HG02943 (cell line): ENCODE data around the gene BPTF.
"Not testable (repeated sequence)": the region's sequence is repeated elsewhere in the genome, so short reads cannot be mapped to it uniquely, and the experiment has no call there.

ENCODE experiments used
- ATAC-seq: cut with Tn5 transposase; IDR thresholded peaks from one replicate; pipeline ENCODE4 v1.9.1; 2021; ENCODE audit warnings: mild to moderate bottlenecking, low read depth, moderate library complexity; ENCODE audit not compliant: unreplicated experiment

Gene BPTF

GRCh38 chr17:67867591-67867990 is 42.3 kb downstream of the BPTF start:
- no peak for ATAC-seq

DNA sequence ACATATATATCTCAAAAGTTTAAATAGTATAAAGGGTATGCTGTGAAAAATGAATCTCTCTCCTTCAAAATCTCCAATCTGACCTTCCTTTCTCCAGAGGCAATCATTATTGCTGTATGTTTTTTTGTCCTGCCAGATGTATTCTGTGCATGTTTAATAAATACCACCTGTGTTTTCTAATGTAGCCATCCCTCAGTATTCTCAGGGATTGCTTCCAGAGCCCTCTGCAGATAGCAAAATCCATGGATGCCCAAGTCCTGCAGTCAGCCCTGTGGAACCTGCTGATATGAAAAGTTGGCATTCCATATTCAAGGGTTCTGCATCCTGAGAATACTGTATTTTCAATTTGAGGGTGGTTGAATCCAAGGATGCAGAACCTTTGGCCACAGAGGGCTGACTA is 42.9 kb downstream of the BPTF start:
- ATAC-seq = no peak

- ATAC-seq = no peak
These were observed 54.4 kb downstream of the BPTF start for GRCh38 chr17:67879662-67880061.

DNA sequence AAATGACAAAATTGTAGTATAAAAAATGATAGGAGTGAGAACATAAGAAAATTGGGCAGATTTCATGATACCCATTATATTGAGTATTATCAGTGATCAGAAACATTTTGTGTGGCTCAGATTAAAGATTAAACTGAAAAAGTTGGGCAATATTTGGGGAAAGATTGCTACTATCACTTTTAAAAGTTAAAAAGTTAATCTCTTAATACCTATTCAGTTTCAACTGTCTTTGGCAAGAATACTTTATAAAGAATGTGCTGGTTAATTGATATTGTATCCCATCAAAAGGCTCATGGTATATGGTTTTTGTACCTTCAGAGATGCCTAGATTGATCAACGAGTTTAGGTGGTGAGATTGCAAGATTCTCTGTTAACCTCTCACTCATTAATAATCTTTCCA is 55.8 kb downstream of the BPTF start:
- no peak for ATAC-seq

- ATAC-seq = no peak
These were observed 59.4 kb downstream of the BPTF start for GRCh38 chr17:67884741-67885140.

GRCh38 chr17:67891481-67892119 is 66.3 kb downstream of the BPTF start:
- ATAC-seq = no peak

- ATAC-seq = no peak
These were observed 77.4 kb downstream of the BPTF start for GRCh38 chr17:67902511-67903231.

DNA sequence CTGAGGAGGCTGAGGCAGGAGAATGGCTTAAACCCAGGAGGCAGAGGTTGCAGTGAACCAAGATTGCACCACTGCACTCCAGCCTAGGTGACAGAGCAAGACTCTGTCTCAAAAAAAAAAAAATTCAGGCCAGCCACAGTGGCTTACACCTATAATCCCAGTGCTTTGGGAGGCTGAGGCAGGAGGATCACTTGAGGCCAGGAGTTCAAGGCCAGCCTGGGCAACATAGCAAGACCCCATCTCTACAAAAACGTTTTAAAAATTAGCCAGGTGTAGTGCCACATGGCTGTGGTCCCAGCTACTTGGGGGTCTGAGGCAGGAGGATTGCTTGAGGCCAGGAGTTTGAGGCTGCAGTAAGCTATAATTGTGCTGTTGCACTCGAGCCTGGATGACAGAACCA is 80.0 kb downstream of the BPTF start:
- ATAC-seq = not testable (repeated sequence)

DNA sequence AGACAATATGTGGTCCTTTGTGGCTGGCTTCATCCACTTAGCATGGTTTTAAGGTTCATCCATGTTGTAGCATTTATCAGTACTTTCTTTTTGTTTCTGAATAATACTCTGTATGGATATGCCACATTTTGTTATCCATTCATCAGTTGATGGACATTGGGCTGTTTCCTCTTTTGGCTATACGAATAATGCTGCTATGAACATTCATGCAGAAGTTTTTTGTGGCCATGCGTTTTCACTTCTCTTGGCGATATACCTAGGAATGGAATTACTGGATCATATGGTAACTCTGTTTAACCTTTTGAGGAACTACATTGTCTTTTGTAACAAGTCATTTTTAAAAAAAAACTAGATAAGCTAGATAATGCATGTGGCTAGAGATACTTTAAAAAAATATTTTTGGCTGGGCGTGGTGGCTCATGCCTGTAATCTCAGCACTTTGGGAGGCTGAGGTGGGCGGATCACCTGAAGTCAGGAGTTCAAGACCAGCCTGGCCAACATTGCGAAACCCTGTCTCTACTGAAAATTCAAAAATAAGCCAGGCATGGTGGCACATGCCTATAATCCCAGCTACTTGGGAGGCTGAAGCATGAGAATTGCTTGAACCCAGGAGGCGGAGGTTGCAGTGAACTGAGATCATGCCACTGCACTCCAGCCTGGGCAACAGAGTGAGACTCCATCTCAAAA is 85.0 kb downstream of the BPTF start:
- ATAC-seq = not testable (repeated sequence)

- no peak for ATAC-seq
These were observed 85.9 kb downstream of the BPTF start for GRCh38 chr17:67911059-67911782.

- no peak for ATAC-seq
These were observed 86.8 kb downstream of the BPTF start for GRCh38 chr17:67912088-67912487.

- ATAC-seq = no peak
These were observed 87.4 kb downstream of the BPTF start for GRCh38 chr17:67912656-67913055.

- no peak for ATAC-seq
These were observed 94.9 kb downstream of the BPTF start for GRCh38 chr17:67920212-67920611.

DNA sequence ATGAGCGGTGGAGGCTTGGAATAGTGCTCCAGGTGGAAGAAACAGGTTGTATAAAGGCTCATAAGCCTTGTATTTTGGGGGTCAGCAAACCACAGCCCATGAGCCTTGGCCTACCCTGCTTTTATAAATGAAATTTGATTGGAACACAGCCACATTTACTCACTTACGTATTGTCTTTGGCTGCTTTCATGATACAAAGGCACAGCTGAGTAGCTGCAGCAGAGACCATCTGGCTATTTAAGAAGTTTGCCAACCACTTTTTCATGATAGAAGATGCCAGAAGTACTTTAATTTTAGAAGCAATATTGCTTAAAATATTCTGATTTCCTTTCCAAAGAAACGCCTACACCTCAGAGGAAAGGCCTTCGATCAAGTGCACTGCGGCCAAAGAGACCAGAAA is 97.2 kb downstream of the BPTF start:
- no peak for ATAC-seq

DNA sequence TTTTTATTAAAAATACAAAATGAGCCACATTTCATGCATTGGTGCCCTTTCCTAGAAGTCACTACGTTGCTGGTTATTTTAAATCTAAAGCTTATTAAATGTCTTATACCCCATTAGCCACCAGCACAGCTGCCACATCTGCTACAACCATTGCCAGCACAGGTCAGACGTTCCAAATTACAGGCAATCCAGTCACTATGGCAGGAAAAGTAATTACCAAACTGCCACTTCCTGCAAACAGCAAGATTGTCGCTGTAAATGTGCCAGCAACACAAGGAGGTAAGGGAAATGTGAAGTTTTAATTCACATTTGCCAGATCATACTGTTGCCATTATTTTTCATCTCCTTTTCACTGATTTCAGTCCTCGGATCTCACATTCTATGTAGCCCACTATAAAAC is 103.5 kb downstream of the BPTF start:
- not testable (repeated sequence) for ATAC-seq

DNA sequence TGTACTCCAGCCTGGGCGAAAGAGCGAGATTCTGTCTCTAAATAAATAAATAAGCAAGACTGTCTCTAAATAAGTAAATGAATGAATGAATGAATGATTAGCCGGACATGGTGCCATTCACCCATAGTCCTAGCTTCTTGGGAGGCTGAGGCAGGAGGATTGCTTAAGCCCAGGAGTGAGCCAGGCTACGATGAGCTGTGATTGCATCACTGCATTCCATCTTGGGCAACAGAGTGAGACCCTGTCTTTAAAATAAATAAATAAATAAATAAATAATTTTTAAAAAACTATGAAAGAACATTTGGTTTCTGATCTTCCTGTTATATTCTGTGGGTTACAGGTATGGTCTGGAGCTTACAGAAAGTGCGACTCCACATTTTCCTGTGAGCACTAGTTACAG is 105.9 kb downstream of the BPTF start:
- no peak for ATAC-seq

GRCh38 chr17:67942810-67943209 is 117.5 kb downstream of the BPTF start:
- no peak for ATAC-seq

DNA sequence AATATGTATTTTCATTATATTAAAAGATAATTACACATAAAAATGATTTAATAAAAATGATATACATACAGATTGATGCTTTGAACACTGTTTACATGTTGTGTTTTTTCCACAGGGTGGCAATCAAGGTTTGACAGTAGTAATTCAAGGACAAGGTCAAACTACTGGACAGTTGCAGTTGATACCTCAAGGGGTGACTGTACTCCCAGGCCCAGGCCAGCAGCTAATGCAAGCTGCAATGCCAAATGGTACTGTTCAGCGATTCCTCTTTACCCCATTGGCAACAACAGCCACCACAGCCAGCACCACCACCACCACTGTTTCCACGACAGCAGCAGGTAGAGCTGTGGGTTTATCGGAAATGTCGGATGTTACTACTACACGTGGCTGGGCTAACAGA is 118.7 kb downstream of the BPTF start:
- no peak for ATAC-seq

DNA sequence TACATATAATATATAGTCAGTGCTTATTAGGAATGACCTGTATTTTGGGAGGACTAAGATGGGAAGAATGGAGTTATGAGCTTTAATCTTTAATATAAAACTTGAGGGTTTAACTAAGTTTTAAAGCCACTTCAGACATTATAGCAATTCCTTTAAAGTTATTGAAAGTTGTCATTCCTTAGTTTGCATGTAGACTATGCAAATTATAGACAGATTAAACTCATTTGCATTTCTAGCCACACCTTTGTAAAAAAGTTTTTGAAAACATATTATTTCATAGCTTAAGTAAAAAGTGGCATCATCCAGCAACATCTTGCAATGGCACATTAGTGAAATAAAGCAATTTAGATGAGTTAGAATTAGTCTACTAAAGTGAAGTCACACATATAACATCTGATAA is 121.2 kb downstream of the BPTF start:
- ATAC-seq = no peak

DNA sequence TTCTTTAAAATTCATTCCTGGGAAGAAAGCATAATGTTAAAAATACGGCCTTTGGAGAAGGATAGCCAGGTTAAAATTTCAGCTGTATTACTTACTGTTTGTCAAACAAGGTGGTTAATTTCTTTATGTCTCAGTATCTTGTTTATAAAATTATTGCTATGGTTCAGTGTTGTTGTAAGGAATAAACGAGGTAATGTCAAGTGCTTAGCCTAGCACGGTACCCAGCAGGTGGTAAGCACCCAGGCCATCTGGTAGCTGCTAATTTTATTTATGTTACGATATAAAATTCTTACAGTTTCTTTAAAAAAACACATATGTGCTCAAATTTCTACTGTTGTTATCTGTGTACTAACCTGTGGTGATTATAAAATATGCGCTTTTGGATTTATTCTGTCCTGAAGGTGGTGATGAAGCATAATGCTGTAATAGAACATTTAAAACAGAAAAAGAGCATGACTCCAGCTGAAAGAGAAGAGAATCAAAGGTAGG is 122.1 kb downstream of the BPTF start:
- ATAC-seq = no peak

- no peak for ATAC-seq
These were observed 125.6 kb downstream of the BPTF start for GRCh38 chr17:67950945-67951344.
